OCI-M2 (cell line): ENCODE results near the gene FKBP6.
"Not testable (repeated sequence)": the region's sequence is repeated elsewhere in the genome, so short reads cannot be mapped to it uniquely, and the experiment has no call there.

Source experiments
- DNase-seq: peaks from one replicate; lab custom pipeline; 2025; ENCODE audit not compliant: unreplicated experiment; lab: John Stamatoyannopoulos, UW

The FKBP6 gene

GRCh38 chr7:73327922-73328321 lies at the start of gene FKBP6, which contains the start of gene TRIM50:
TSS of gene FKBP6 (plus strand) at chr7:73328161. CDS start at chr7:73328429, 268 bp downstream.
TSS of gene TRIM50 (minus strand) at chr7:73328082. CDS start at chr7:73324787, 3,295 bp downstream.
- not testable (repeated sequence) for DNase-seq

- not testable (repeated sequence) for DNase-seq
Observed at GRCh38 chr7:73297235-73297634, 30.7 kb upstream of the FKBP6 start.

GRCh38 chr7:73297706-73298105 lies 30.3 kb upstream of the FKBP6 start:
- not testable (repeated sequence) for DNase-seq

- DNase-seq = not testable (repeated sequence)
Observed at GRCh38 chr7:73299812-73300211, 28.1 kb upstream of the FKBP6 start.

- DNase-seq = not testable (repeated sequence)
Observed at GRCh38 chr7:73301108-73301507, 26.9 kb upstream of the FKBP6 start.

GRCh38 chr7:73302846-73303245 lies 25.1 kb upstream of the FKBP6 start:
- DNase-seq = not testable (repeated sequence)

GRCh38 chr7:73303546-73303945 lies 24.4 kb upstream of the FKBP6 start:
- no peak for DNase-seq

GRCh38 chr7:73304071-73304470 lies 23.9 kb upstream of the FKBP6 start:
- DNase-seq = no peak

GRCh38 chr7:73304612-73305387 lies 23.2 kb upstream of the FKBP6 start:
- not testable (repeated sequence) for DNase-seq

- DNase-seq = no peak
Observed at GRCh38 chr7:73307436-73307835, 20.5 kb upstream of the FKBP6 start.

- DNase-seq = no peak
Observed at GRCh38 chr7:73308074-73308664, 19.8 kb upstream of the FKBP6 start.

GRCh38 chr7:73308665-73309214 lies 19.2 kb upstream of the FKBP6 start, which contains the start of gene NSUN5:
TSS of gene NSUN5 (minus strand) at chr7:73308826. CDS start at chr7:73308790, 36 bp downstream.
- no peak for DNase-seq

GRCh38 chr7:73311421-73311820 lies 16.5 kb upstream of the FKBP6 start:
- DNase-seq = not testable (repeated sequence)

- DNase-seq = no peak
Observed at GRCh38 chr7:73312831-73313520, 15.0 kb upstream of the FKBP6 start.

- DNase-seq = no peak
Observed at GRCh38 chr7:73313521-73313906, 14.4 kb upstream of the FKBP6 start.

- no peak for DNase-seq
Observed at GRCh38 chr7:73314271-73314670, 13.7 kb upstream of the FKBP6 start.

- DNase-seq = no peak
Observed at GRCh38 chr7:73316521-73316920, 11.4 kb upstream of the FKBP6 start.

GRCh38 chr7:73318656-73319204 lies 9.2 kb upstream of the FKBP6 start:
- not testable (repeated sequence) for DNase-seq

GRCh38 chr7:73319541-73319940 lies 8.4 kb upstream of the FKBP6 start:
- not testable (repeated sequence) for DNase-seq

- not testable (repeated sequence) for DNase-seq
Observed at GRCh38 chr7:73320009-73320408, 8.0 kb upstream of the FKBP6 start.
